Ovary (tissue), 3 donors: Measurements from ENCODE around the gene CCDC61.

Experiments used
- POLR2A ChIP-seq: fragments of 450-650 bp; IDR thresholded peaks from one replicate; pipeline ENCODE4 v1.6.1; 2017; ENCODE audit warnings: antibody characterized with exemption, mild to moderate bottlenecking, moderate library complexity
- TF ChIP-seq, protein P1 (sequence below), 3 donors: fragments of 450-650 bp in 2 of 3; fragments of 200-600 bp in 1 of 3; IDR thresholded peaks; one replicate each; pipeline versions ENCODE4 v1.5.1 to v1.8.0; 2016 to 2022; ENCODE audit warnings: antibody characterized with exemption in 3 of 3, mild to moderate bottlenecking in 1 of 3
- donor health status: DM: no; HTN: no; CAD: no.

DNA sequence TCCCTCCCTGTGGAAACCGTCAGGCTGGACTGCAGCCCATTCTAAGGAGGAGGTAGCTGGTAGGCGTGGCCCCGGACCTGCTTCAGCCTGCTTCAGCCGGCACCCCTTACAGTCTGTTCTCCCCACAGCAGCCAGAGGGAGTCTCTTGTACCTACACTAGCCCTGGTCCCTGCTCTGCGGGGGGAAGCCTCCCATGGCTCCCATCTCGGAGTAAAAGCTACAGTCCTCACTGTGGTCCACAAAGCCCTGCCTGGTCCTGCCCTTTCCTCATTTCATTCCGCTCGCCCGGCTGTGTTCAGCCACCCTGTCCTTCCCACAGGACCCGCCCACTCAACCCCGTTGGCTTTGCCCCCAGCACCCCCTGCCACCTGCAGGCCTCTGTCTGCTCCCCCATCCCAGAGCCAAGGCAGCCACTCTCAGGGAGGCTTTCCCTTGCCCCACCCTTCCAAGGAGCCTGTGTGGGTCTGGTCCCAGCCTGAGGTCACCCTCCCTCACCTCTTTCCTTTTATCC lies 26.3 kb downstream of the CCDC61 start:
- TF ChIP-seq, protein P1, sequence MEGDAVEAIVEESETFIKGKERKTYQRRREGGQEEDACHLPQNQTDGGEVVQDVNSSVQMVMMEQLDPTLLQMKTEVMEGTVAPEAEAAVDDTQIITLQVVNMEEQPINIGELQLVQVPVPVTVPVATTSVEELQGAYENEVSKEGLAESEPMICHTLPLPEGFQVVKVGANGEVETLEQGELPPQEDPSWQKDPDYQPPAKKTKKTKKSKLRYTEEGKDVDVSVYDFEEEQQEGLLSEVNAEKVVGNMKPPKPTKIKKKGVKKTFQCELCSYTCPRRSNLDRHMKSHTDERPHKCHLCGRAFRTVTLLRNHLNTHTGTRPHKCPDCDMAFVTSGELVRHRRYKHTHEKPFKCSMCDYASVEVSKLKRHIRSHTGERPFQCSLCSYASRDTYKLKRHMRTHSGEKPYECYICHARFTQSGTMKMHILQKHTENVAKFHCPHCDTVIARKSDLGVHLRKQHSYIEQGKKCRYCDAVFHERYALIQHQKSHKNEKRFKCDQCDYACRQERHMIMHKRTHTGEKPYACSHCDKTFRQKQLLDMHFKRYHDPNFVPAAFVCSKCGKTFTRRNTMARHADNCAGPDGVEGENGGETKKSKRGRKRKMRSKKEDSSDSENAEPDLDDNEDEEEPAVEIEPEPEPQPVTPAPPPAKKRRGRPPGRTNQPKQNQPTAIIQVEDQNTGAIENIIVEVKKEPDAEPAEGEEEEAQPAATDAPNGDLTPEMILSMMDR (IDR thresholded peaks at IDR 0.05), result no peak
- no peak for TF ChIP-seq POLR2A
